GM19035 (cell line): ENCODE data around the gene SMIM5.

Experiments used
- ATAC-seq: cut with Tn5 transposase; IDR thresholded peaks from one replicate; pipeline ENCODE4 v1.9.1; 2021; ENCODE audit not compliant: unreplicated experiment

Gene SMIM5

GRCh38 chr17:75602644-75603043 is 30.6 kb upstream of the SMIM5 start:
- no peak for ATAC-seq

- no peak for ATAC-seq
These were observed 30.1 kb upstream of the SMIM5 start for GRCh38 chr17:75603123-75603522.

- ATAC-seq, result no peak
These were observed 29.1 kb upstream of the SMIM5 start for GRCh38 chr17:75604034-75604695.

- ATAC-seq, result no peak
These were observed 27.4 kb upstream of the SMIM5 start for GRCh38 chr17:75605790-75606189.

GRCh38 chr17:75607086-75607485 is 26.1 kb upstream of the SMIM5 start:
- ATAC-seq, result no peak

- no peak for ATAC-seq
These were observed 22.9 kb upstream of the SMIM5 start for GRCh38 chr17:75610103-75610984.

- ATAC-seq, result no peak
These were observed 21.3 kb upstream of the SMIM5 start for GRCh38 chr17:75611851-75612429.

- no peak for ATAC-seq
These were observed 20.2 kb upstream of the SMIM5 start for GRCh38 chr17:75612906-75613626.

- no peak for ATAC-seq
These were observed 19.2 kb upstream of the SMIM5 start for GRCh38 chr17:75614006-75614405.

GRCh38 chr17:75614556-75615270 is 18.5 kb upstream of the SMIM5 start:
- no peak for ATAC-seq

GRCh38 chr17:75615301-75615700 is 17.9 kb upstream of the SMIM5 start:
- no peak for ATAC-seq

GRCh38 chr17:75616521-75617122 is 16.6 kb upstream of the SMIM5 start:
- ATAC-seq, result no peak

- ATAC-seq, result no peak
These were observed 16.0 kb upstream of the SMIM5 start for GRCh38 chr17:75617218-75617617.

GRCh38 chr17:75617675-75618074 is 15.6 kb upstream of the SMIM5 start:
- no peak for ATAC-seq

GRCh38 chr17:75619506-75620431 is 13.5 kb upstream of the SMIM5 start:
- ATAC-seq, result no peak

GRCh38 chr17:75621489-75621888 is 11.7 kb upstream of the SMIM5 start:
- no peak for ATAC-seq

- ATAC-seq, result no peak
These were observed 11.2 kb upstream of the SMIM5 start for GRCh38 chr17:75622076-75622475.

- ATAC-seq, result no peak
These were observed 10.4 kb upstream of the SMIM5 start for GRCh38 chr17:75622771-75623273.

GRCh38 chr17:75623386-75623785 is 9.8 kb upstream of the SMIM5 start:
- ATAC-seq, result no peak
